ENCODE results near the gene TNS1.

The TNS1 gene

GRCh38 chr2:218041302-218042168, 38.7 kb upstream of the TNS1 start:
- no peaks in the 10 kb centered on the region for H3K9me2 ChIP-seq (replicated peaks; ENCODE audit: insufficient read depth, low read length)
- H4K20me1 ChIP-seq (ENCODE audit: insufficient read depth, low read length) = no peaks in the 10 kb centered on the region
- H3K79me2 ChIP-seq (ENCODE audit: low read length) = no peaks in the 10 kb centered on the region
- no peaks in the 10 kb centered on the region for H3K36me3 ChIP-seq (replicated peaks; ENCODE audit: insufficient read depth, low read length)
- no peak overlapping the region for H3K9ac ChIP-seq (ENCODE audit: low read length)
- no peak overlapping the region for H3K4me3 ChIP-seq (ENCODE audit: low read length)
- H3K27ac ChIP-seq (ENCODE audit: low read length) = peak overlapping the region; percentile 22; the same call in 1 of the 2 replicates
- no peaks in the 10 kb centered on the region for H3K27me3 ChIP-seq (replicated peaks; ENCODE audit: insufficient read depth, low read length)
- peaks cover 60% of the 10 kb centered on the region for H3K4me1 ChIP-seq (ENCODE audit: low read length)
- H3K9me3 ChIP-seq (replicated peaks; ENCODE audit: insufficient read depth, low read length) = no peaks in the 10 kb centered on the region
- TF ChIP-seq EZH2 (optimal IDR thresholded peaks at IDR 0.05; ENCODE audit: low read depth, low read length) = no peak
- TF ChIP-seq EZH2phosphoT487 (IDR thresholded peaks at IDR 0.05; ENCODE audit: low read length) = no peak
- TF ChIP-seq, protein P1, sequence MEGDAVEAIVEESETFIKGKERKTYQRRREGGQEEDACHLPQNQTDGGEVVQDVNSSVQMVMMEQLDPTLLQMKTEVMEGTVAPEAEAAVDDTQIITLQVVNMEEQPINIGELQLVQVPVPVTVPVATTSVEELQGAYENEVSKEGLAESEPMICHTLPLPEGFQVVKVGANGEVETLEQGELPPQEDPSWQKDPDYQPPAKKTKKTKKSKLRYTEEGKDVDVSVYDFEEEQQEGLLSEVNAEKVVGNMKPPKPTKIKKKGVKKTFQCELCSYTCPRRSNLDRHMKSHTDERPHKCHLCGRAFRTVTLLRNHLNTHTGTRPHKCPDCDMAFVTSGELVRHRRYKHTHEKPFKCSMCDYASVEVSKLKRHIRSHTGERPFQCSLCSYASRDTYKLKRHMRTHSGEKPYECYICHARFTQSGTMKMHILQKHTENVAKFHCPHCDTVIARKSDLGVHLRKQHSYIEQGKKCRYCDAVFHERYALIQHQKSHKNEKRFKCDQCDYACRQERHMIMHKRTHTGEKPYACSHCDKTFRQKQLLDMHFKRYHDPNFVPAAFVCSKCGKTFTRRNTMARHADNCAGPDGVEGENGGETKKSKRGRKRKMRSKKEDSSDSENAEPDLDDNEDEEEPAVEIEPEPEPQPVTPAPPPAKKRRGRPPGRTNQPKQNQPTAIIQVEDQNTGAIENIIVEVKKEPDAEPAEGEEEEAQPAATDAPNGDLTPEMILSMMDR (IDR thresholded peaks at IDR 0.05; ENCODE audit: low read length) = no peak
- H2AFZ ChIP-seq (ENCODE audit: low read length) = no peak overlapping the region
- no peak for DNase-seq
- H3K4me2 ChIP-seq (ENCODE audit: low read depth, low read length) = peak overlapping the region; percentile 34
- H3F3A ChIP-seq (ENCODE audit: insufficient read depth, low read length) = peaks cover 32% of the 10 kb centered on the region

- H3K9ac ChIP-seq (ENCODE audit: low read length) = no peak overlapping the region
- peak overlapping the region; percentile 34 for H3K4me2 ChIP-seq (ENCODE audit: low read depth, low read length)
- no peaks in the 10 kb centered on the region for H3K36me3 ChIP-seq (replicated peaks; ENCODE audit: insufficient read depth, low read length)
- H3K4me1 ChIP-seq (ENCODE audit: low read length) = peaks cover 57% of the 10 kb centered on the region
- no peak for DNase-seq
- H3K27me3 ChIP-seq (replicated peaks; ENCODE audit: insufficient read depth, low read length) = no peaks in the 10 kb centered on the region
- H3F3A ChIP-seq (ENCODE audit: insufficient read depth, low read length) = peaks cover 25% of the 10 kb centered on the region
- H3K9me3 ChIP-seq (replicated peaks; ENCODE audit: insufficient read depth, low read length) = no peaks in the 10 kb centered on the region
- H3K27ac ChIP-seq (ENCODE audit: low read length) = no peak overlapping the region
- H4K20me1 ChIP-seq (ENCODE audit: insufficient read depth, low read length) = no peaks in the 10 kb centered on the region
- no peak overlapping the region for H3K4me3 ChIP-seq (ENCODE audit: low read length)
- H3K79me2 ChIP-seq (ENCODE audit: low read length) = no peaks in the 10 kb centered on the region
- H2AFZ ChIP-seq (ENCODE audit: low read length) = no peak overlapping the region
- no peak for TF ChIP-seq EZH2 (optimal IDR thresholded peaks at IDR 0.05; ENCODE audit: low read depth, low read length)
- TF ChIP-seq, protein P1 (IDR thresholded peaks at IDR 0.05; ENCODE audit: low read length) = no peak
- TF ChIP-seq EZH2phosphoT487 (IDR thresholded peaks at IDR 0.05; ENCODE audit: low read length) = no peak
- no peaks in the 10 kb centered on the region for H3K9me2 ChIP-seq (replicated peaks; ENCODE audit: insufficient read depth, low read length)
Observed at GRCh38 chr2:218040883-218041282, 38.1 kb upstream of the TNS1 start.

DNA sequence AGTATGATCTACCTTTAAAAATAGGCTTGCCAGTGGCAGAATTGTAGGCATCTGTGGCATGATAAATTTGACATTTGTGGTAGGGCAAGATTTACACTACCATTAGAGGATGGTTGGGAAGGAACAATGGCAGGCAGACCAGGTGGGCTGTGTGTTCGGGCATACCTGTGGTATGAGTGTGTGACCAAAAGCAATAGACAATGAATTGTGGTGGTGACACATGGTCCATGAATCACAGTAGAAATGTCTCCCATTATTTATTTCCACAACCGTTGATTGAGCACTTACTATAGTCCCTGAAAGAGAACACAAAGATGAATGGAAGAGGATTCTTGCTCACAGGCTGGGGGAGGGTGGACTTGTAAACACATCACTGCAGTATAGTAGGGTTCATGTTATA, 36.4 kb upstream of the TNS1 start:
- H3K4me1 ChIP-seq (ENCODE audit: low read length) = peaks cover 48% of the 10 kb centered on the region
- no peaks in the 10 kb centered on the region for H3K79me2 ChIP-seq (ENCODE audit: low read length)
- H3K4me3 ChIP-seq (ENCODE audit: low read length) = peak overlapping the region; percentile 47; the same call in 1 of the 2 replicates
- peaks cover 24% of the 10 kb centered on the region for H3F3A ChIP-seq (ENCODE audit: insufficient read depth, low read length)
- no peaks in the 10 kb centered on the region for H3K9me2 ChIP-seq (replicated peaks; ENCODE audit: insufficient read depth, low read length)
- H3K36me3 ChIP-seq (replicated peaks; ENCODE audit: insufficient read depth, low read length) = no peaks in the 10 kb centered on the region
- H4K20me1 ChIP-seq (ENCODE audit: insufficient read depth, low read length) = no peaks in the 10 kb centered on the region
- H3K4me2 ChIP-seq (ENCODE audit: low read depth, low read length) = peak overlapping the region; percentile 85
- H3K27ac ChIP-seq (ENCODE audit: low read length) = peak overlapping the region; percentile 30; the same call in 1 of the 2 replicates
- no peaks in the 10 kb centered on the region for H3K27me3 ChIP-seq (replicated peaks; ENCODE audit: insufficient read depth, low read length)
- TF ChIP-seq, protein P1 (IDR thresholded peaks at IDR 0.05; ENCODE audit: low read length) = no peak
- TF ChIP-seq EZH2phosphoT487 (IDR thresholded peaks at IDR 0.05; ENCODE audit: low read length) = no peak
- no peak overlapping the region for H3K9ac ChIP-seq (ENCODE audit: low read length)
- DNase-seq = peak; percentile 59
- no peaks in the 10 kb centered on the region for H3K9me3 ChIP-seq (replicated peaks; ENCODE audit: insufficient read depth, low read length)
- H2AFZ ChIP-seq (ENCODE audit: low read length) = 0 out of 2 replicates have a peak overlapping the region, but pooled peaks have one; percentile 28

All from MM.1S (cell line).